ENCODE measurements around the gene ZC3H8.
A peak's percentile ranks its signal among the peaks of the same experiment; 100 is the strongest.
"Not testable (repeated sequence)": the region's sequence is repeated elsewhere in the genome, so short reads cannot be mapped to it uniquely, and the experiment has no call there.

Gene ZC3H8

DNA sequence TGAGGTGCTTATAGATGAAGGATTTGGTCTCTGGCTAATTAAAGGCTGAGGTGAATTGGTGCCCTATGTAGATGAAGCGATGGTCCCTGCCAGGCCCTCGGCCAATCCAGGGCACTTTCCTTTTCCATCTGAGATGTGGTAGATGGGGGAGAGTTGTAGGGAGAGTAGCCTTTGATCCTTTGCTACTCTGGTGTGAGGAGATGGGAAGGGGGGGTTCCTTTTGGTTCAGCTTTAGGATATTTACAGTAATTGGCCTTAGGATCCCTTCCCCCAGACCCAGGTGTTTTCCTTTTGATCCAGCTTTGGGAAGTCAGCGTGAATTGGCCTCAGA, 5.4 kb upstream of the ZC3H8 start:
- no peak for DNase-seq (ENCODE audit: low read depth in 1 of 2, low spot score in 1 of 2)

- peak; percentile 67 to 68 for DNase-seq (ENCODE audit: low read depth in 1 of 2, low spot score in 1 of 2)
These were observed 4.9 kb upstream of the ZC3H8 start for GRCh38 chr2:112259509-112260294.

GRCh38 chr2:112257575-112257974, 2.7 kb upstream of the ZC3H8 start:
- no peak for DNase-seq (ENCODE audit: low read depth in 1 of 2, low spot score in 1 of 2)

DNA sequence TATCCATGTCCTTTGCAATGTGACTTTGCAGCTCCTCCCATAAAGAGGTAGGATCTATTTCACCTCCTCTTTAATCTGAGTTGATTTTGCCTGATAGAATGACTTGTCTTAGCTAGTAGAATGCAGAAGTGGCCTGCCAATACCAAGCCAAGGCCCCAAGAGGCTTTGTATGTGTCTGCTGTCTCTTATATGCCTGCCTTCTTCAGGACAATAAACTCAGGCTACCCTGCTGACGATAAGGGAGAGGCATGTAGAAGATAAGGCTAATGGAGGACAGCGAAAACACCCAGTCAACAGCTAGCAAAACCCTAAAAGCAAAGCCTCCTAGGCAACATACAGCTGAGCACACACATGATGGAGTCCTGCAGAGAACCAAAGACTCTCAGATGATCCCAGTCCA, 1.8 kb upstream of the ZC3H8 start:
- DNase-seq (ENCODE audit: low read depth in 1 of 2, low spot score in 1 of 2) = no peak

- no peak for DNase-seq (ENCODE audit: low read depth in 1 of 2, low spot score in 1 of 2)
These were observed 1.0 kb upstream of the ZC3H8 start for GRCh38 chr2:112255875-112256274.

- DNase-seq (ENCODE audit: low read depth in 1 of 2, low spot score in 1 of 2) = no peak
These were observed 1.5 kb downstream of the ZC3H8 start for GRCh38 chr2:112253261-112253815.

DNA sequence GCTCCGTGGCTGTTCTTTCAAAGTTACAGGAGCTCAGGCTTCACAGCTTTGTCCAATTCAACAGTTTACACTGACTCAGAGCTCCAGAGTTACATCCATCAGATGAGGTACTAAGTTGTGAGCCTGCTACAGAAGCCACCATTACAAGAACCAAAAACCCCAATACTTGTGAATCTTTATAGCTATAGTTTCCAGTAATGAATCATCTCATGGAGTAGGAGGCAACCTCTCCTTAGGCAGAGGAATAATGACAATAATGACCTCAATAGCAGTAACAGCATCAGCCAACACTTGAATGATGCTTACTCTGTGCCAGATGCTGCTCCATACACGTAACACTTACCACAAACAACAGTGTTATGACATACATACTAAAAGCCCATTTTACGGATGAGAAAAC, 3.6 kb downstream of the ZC3H8 start:
- DNase-seq (ENCODE audit: low read depth in 1 of 2, low spot score in 1 of 2) = no peak

DNA sequence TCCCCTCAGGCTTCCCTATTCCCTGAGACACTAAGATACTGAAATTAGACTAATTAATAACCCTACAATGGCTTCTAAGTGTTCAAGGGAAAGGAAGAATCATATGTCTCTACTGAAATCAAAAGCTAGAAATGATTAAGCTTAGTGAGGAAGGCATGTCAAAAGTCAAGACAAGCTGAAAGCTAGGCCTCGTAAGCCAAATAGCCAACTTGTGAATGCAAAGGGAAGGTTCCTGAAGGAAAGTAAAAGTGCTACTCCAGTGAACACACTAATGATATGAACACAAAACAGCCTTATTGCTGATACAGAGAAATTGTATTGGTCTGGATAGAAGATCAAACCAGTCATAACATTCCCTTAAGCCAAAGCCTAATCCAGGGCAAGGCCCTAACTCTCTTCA, 10.0 kb downstream of the ZC3H8 start:
- DNase-seq (ENCODE audit: low read depth in 1 of 2, low spot score in 1 of 2) = no peak

DNA sequence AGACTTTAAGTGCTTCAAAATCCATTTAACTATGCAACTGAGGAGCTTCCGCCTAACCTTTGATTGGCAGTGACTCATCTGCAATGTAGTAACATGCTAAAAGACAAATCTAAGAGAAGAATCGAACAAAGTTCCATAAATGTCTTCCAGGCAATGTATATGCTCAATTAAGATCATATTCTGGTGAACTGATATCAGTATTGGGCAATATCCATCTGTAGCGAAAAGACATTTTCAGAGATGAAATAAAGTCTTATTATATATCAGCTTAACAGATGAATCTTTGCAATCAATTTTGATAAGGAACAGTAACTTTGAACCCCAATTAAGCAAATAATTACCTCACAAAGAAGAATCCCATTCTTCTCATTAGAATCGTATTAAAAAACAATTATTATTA, 11.6 kb downstream of the ZC3H8 start:
- DNase-seq (ENCODE audit: low read depth in 1 of 2, low spot score in 1 of 2) = no peak

DNA sequence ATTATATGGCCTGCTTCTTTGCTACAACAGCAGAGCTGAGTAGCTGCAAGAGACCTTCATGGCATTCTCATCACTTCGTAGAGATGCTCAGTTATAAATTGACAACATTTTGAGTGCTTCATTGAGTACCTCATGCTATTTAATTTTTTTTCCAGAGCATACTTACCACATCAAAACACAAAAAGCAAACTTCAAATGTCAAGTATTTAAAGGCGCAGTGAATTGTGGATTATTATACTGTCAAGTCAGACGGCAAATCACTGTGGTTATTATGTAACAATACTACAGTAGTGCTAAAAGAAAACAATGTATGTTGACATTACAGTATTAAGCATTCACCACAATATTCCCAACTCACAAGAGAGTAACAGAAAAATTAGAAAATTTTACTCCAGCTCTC, 12.5 kb downstream of the ZC3H8 start:
- DNase-seq (ENCODE audit: low read depth in 1 of 2, low spot score in 1 of 2) = no peak

- DNase-seq (ENCODE audit: low read depth in 1 of 2, low spot score in 1 of 2) = no peak
These were observed 15.0 kb downstream of the ZC3H8 start for GRCh38 chr2:112239862-112240261.

DNA sequence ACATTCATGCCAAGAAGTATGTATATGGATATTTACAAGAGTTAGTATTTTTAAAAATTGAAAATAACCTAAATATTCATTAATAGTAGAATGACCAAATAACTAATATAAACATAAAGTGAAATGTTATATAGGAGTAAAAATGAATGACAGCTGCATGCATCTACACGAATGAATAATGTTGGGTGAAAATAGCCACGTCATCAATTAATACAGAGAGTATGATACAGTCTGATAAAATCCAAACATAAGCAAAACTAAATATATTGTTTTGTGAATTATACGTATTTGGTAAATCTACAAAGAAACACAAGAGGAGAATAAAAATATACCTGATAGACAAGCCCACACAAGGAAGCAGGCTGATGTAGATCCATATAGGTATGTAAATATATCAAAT, 24.5 kb downstream of the ZC3H8 start:
- no peak for DNase-seq (ENCODE audit: low read depth in 1 of 2, low spot score in 1 of 2)

DNA sequence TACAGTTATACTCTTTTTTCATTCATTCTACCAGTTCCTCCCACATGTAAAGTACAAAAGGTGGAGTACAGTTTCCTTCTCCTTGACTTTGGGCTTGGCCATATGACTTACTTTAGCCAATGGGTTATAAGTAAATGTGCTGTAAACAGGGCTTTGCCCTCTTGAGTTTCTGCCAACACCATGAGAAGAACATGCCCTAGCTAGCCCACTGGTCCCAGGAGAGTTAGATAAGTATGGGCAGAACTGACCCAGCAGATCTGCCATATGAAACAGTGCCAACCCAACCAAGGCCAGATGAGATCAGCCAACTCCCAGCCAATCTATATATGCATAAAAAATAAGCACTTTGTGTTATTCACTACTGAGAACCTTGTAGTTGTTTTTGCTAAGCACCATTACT, 25.5 kb downstream of the ZC3H8 start:
- DNase-seq (ENCODE audit: low read depth in 1 of 2, low spot score in 1 of 2) = no peak

DNA sequence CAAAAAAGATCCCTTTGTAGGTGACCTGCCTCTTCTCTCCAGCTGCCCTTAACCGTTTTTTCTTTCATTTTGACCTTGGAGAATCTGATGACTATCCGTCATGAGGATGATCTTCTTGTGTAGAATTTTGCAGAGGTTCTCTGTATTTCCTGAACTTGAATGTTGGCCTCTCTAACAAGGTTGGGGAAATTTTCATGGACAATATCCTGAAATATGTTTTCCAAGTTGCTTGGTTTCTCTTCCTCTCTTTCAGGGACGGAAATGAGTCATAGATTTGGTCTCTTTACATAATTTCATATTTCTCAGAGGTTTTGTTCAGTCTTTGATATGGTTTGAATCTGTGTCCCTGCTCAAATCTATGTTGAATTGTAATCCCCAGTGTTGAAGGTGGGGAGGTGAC, 34.0 kb downstream of the ZC3H8 start:
- DNase-seq (ENCODE audit: low read depth in 1 of 2, low spot score in 1 of 2) = no peak

DNA sequence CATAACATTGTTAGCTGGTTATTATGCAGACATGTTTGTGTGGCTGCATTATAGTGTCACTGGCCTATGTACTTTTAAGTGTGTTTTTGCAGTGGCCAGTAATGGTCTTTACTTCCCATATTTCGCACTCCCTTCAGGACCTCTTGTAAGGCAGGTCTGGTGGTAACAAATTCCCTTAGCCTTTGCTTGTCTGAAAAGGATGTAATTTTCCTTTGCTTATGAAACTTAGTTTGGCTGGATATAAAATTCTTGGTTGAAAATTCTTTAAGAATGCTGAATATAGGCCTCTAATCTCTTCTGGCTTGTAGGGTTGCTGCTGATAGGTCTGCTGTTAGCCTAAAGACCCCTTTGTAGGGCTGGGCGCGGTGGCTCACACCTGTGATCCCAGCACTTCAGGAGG, 34.7 kb downstream of the ZC3H8 start:
- no peak for DNase-seq (ENCODE audit: low read depth in 1 of 2, low spot score in 1 of 2)

DNA sequence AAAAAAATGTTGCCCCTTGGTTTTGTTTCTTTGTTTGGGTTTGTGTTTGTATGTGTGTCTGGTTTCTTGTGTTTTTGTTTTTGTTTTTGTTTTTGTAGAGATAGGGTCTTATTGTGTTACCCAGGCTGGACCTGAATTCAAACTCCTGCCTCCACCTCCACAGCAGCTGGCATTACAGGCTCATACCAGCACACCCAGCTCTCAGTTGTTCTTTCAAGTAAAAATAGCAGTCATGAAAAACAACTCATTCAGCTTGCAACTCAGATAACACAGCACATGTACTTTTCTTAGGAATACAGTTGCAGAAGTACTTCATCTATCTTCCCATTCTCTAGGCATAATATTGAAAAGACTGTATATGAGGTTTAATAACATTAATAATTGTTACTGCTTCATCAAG, 37.0 kb downstream of the ZC3H8 start:
- DNase-seq (ENCODE audit: low read depth in 1 of 2, low spot score in 1 of 2) = no peak

- DNase-seq (ENCODE audit: low read depth in 1 of 2, low spot score in 1 of 2) = no peak
These were observed 38.7 kb downstream of the ZC3H8 start for GRCh38 chr2:112216167-112216566.

- DNase-seq (ENCODE audit: low read depth in 1 of 2, low spot score in 1 of 2) = not testable (repeated sequence)
These were observed 46.9 kb downstream of the ZC3H8 start for GRCh38 chr2:112207905-112208304.

DNA sequence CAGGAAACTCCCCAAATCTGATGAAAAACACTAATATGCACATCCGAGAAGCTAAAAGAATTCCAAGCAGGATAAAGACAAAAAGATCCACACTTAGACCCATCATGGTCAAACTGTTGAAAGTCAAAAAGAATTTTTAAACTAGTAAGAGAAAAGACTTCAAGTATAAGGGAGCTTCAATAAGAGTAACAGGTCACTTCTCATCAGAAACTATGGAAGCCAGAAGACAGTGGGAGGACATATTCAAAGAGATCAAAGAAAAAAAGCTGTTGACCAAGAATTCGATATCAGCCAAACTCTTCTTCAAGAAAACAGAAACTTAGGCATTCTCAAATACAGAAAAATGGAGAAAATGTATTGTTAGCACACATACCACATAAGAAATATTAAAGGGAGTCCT, 50.4 kb downstream of the ZC3H8 start:
- no peak for DNase-seq (ENCODE audit: low read depth in 1 of 2, low spot score in 1 of 2)

GRCh38 chr2:112201696-112202430, 53.0 kb downstream of the ZC3H8 start:
- DNase-seq (ENCODE audit: low read depth in 1 of 2, low spot score in 1 of 2) = no peak

DNA sequence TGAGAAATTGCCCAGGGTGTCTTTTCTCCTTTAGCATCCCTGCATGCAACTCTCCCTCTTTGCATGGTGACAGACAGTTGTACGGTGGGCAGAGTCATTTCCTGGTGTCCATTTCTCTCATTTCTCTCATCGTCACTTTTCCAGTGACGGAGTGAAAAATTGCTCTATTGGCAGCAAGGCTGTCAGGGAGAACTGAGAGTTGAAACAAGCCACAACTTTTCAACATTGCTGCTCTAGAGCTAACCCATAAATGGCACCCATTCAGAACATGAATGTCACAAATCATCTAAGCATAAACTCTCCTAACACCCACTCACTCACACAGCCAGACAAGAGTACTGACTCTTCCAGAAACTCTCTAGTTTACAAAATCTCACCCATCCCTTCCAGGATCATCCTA, 55.7 kb downstream of the ZC3H8 start:
- no peak for DNase-seq (ENCODE audit: low read depth in 1 of 2, low spot score in 1 of 2)

DNA sequence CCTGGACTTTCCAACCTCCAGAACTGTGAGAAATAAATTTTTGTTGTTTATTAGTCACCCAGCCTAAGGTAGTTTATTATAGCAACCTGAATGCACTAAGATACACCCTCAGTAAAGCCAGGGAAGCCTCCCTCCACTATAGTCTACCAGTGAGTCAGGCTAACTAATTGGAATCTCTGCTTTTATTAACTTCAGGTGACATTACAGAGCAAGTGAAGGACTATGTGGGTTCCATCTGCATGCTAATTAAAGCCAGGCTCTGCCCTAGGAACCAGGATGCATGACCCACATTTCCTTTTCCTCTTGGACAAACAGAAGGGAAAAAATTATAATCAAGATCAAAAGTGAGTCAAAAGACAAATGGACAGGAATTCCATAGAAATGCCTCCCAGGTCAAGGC, 56.1 kb downstream of the ZC3H8 start:
- DNase-seq (ENCODE audit: low read depth in 1 of 2, low spot score in 1 of 2) = no peak

- DNase-seq (ENCODE audit: low read depth in 1 of 2, low spot score in 1 of 2) = no peak
These were observed 57.0 kb downstream of the ZC3H8 start for GRCh38 chr2:112197868-112198267.

Data from activated T-helper 1 cell treated with anti-CD3 and anti-CD28 coated beads, Interleukin-2, amount 50 U/mL, for 16 hours (primary cell).